Thyroid gland (tissue), 4 donors: ENCODE measurements around the gene AKAP10.

Experiments used
- POLR2A ChIP-seq, 2 donors: fragments of 450-650 bp; IDR thresholded peaks; one replicate each; pipeline ENCODE4 v1.6.1; 2017; ENCODE audit warnings: antibody characterized with exemption in 2 of 2, mild to moderate bottlenecking in 2 of 2, moderate library complexity in 1 of 2
- TF ChIP-seq, protein P1 (sequence below), 6 experiments: fragments of 200-600 bp in 3 of 6; fragments of 450-650 bp in 3 of 6; sonication (generic) in 3 of 6; IDR thresholded peaks; one replicate each; pipeline ENCODE4 v1.5.1; 2016 to 2019; ENCODE audit warnings: antibody characterized with exemption in 6 of 6, mild to moderate bottlenecking in 2 of 6, inconsistent platforms in 1 of 6, moderate library complexity in 1 of 6

DNA sequence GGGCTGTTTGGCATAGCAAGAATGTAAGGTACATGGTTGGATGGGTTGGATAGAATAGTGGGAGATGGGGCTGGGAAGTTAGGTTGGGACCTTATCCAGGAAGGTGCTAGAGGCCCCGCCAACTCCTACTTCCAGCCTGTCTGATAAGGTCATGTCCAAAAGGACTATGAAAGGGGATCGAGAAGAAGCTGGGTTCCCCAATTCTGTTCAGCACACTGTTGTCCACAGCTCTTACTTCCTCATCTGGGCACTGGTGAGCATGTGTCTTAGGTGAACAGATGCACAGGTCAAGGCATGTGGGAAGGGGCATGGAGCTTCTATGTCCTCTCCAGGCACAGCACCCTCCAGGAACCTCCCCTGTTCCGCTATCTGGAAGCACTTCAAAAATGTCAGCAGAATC lies 104.3 kb downstream of the AKAP10 start:
- TF ChIP-seq, protein P1, sequence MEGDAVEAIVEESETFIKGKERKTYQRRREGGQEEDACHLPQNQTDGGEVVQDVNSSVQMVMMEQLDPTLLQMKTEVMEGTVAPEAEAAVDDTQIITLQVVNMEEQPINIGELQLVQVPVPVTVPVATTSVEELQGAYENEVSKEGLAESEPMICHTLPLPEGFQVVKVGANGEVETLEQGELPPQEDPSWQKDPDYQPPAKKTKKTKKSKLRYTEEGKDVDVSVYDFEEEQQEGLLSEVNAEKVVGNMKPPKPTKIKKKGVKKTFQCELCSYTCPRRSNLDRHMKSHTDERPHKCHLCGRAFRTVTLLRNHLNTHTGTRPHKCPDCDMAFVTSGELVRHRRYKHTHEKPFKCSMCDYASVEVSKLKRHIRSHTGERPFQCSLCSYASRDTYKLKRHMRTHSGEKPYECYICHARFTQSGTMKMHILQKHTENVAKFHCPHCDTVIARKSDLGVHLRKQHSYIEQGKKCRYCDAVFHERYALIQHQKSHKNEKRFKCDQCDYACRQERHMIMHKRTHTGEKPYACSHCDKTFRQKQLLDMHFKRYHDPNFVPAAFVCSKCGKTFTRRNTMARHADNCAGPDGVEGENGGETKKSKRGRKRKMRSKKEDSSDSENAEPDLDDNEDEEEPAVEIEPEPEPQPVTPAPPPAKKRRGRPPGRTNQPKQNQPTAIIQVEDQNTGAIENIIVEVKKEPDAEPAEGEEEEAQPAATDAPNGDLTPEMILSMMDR (IDR thresholded peaks at IDR 0.05), result no peak
- no peak for TF ChIP-seq POLR2A (IDR thresholded peaks at IDR 0.05)
